A549 (cell line): ENCODE measurements around the gene PTPRCAP. TPM values are rescaled to one million over a fixed set of nuclear protein-coding genes. Genes with fewer than 3 reads are reported as not detected.

ENCODE experiments used
- ATAC-seq, 2 experiments: fragments of 200-7000 bp in 1 of 2; fragments of >200 bp in 1 of 2; cut with Nextera tagmentation in 1 of 2; cut with Tn5 transposase in 1 of 2; 3 replicates each; pipeline versions ENCODE4 v1.8.0 to v1.9.1; 2018 to 2020; ENCODE audit warnings: mild to moderate bottlenecking in 1 of 2, moderate library complexity in 1 of 2
- CTCF ChIA-PET: fragments of 300-600 bp; sonication (Branson Sonifier 250); formaldehyde crosslinking; extraction: SDS; loops from one replicate; lab custom pipeline; 2021; ENCODE audit warnings: antibody characterized with exemption, inconsistent platforms; lab: Yijun Ruan, JAX
- POLR2A ChIA-PET: fragments of 350-600 bp; formaldehyde crosslinking; extraction: SDS; loops from one replicate; lab custom pipeline; 2021; ENCODE audit warnings: antibody characterized with exemption, inconsistent platforms; lab: Yijun Ruan, JAX
- DNase-seq, 2 experiments: peaks; one replicate each; pipeline versions ENCODE4 v3.0.0 to v3.0.0-alpha.2; 2011 to 2016; ENCODE audit warnings: low read depth in 1 of 2, low spot score in 1 of 2
- FAIRE-seq: peaks from 2 replicates; lab custom pipeline; 2011; peaks lifted over from hg19 to GRCh38; lab: Jason Lieb, UNC
- H3K27ac ChIP-seq, 2 experiments: fragments of >200 bp; sonication (Bioruptor Twin); formaldehyde crosslinking; 3 replicates each; pipeline ENCODE4 v1.5.1; 2016 to 2017
- H3K4me1 ChIP-seq: fragments of >200 bp; sonication (Bioruptor Twin); formaldehyde crosslinking; 3 replicates; pipeline ENCODE4 v1.6.1; 2016
- H3K4me2 ChIP-seq: fragments of >200 bp; sonication (Bioruptor Twin); formaldehyde crosslinking; 3 replicates; pipeline ENCODE4 v1.6.1; 2016
- H3K4me3 ChIP-seq: fragments of >200 bp; sonication (Bioruptor Twin); formaldehyde crosslinking; 3 replicates; pipeline ENCODE4 v1.5.1; 2016
- H3K9me3 ChIP-seq: fragments of >200 bp; sonication (Bioruptor Twin); formaldehyde crosslinking; 3 replicates; pipeline ENCODE4 v1.6.1; 2016
- BHLHE40 ChIP-seq: IDR thresholded peaks from 2 replicates; pipeline ENCODE4 v1.6.1; 2012; ENCODE audit warnings: low read depth, low read length, inconsistent platforms
- CEBPB ChIP-seq, 2 experiments: fragments of >200 bp in 1 of 2; sonication (Bioruptor Twin) in 1 of 2; formaldehyde crosslinking in 1 of 2; IDR thresholded peaks; 2 replicates each; pipeline ENCODE4 v1.6.1; 2012 to 2016
- CHD4 ChIP-seq: fragments of 200-600 bp; sonication (generic); IDR thresholded peaks from 2 replicates; pipeline ENCODE4 v1.6.1; 2016; ENCODE audit warnings: antibody characterized with exemption, mild to moderate bottlenecking, borderline replicate concordance
- EHF ChIP-seq: fragments of 250-450 bp; sonication (Bioruptor Pico); IDR thresholded peaks from 2 replicates; pipeline ENCODE4 v1.5.0; 2020; ENCODE audit warnings: mild to moderate bottlenecking
- EP300 ChIP-seq, 2 experiments: fragments of >200 bp; sonication (Bioruptor Twin); formaldehyde crosslinking; IDR thresholded peaks; 2 replicates in 1 of 2; 3 replicates in 1 of 2; pipeline ENCODE4 v1.6.1; 2016 to 2017
- GATA3 ChIP-seq: IDR thresholded peaks from 2 replicates; pipeline ENCODE4 v1.6.1; 2012; ENCODE audit warnings: borderline replicate concordance
- HMGXB4 ChIP-seq: fragments of 250-450 bp; sonication (Bioruptor Pico); IDR thresholded peaks from 2 replicates; pipeline ENCODE4 v1.5.0; 2021; ENCODE audit warnings: mild to moderate bottlenecking, moderate library complexity, borderline replicate concordance
- HOXA7 ChIP-seq: fragments of 250-450 bp; sonication (Bioruptor Pico); IDR thresholded peaks from 2 replicates; pipeline ENCODE4 v1.5.0; 2020; ENCODE audit warnings: mild to moderate bottlenecking, moderate library complexity
- HOXB13 ChIP-seq: fragments of 250-450 bp; sonication (Bioruptor Pico); IDR thresholded peaks from 2 replicates; pipeline ENCODE4 v1.5.0; 2020; ENCODE audit warnings: low read depth, mild to moderate bottlenecking, moderate library complexity
- HOXB5 ChIP-seq: fragments of 250-450 bp; sonication (Bioruptor Pico); IDR thresholded peaks from 2 replicates; pipeline ENCODE4 v1.5.0; 2020; ENCODE audit warnings: mild to moderate bottlenecking, moderate library complexity
- KDM5A ChIP-seq: fragments of 200-600 bp; sonication (generic); IDR thresholded peaks from 2 replicates; pipeline ENCODE4 v1.6.1; 2016; ENCODE audit warnings: antibody characterized with exemption, mild to moderate bottlenecking
- MAZ ChIP-seq: fragments of 150-350 bp; IDR thresholded peaks from 2 replicates; pipeline ENCODE4 v1.6.1; 2014; ENCODE audit warnings: antibody characterized with exemption, low read depth, low read length, borderline replicate concordance
- MYC ChIP-seq: IDR thresholded peaks from 2 replicates; pipeline ENCODE4 v1.6.1; 2012; ENCODE audit warnings: mild to moderate bottlenecking, inconsistent platforms, low read length, improper control_type of control experiment, borderline replicate concordance
- PBX3 ChIP-seq: IDR thresholded peaks from 2 replicates; pipeline ENCODE4 v1.6.1; 2012
- PHF8 ChIP-seq: fragments of 200-600 bp; sonication (generic); IDR thresholded peaks from 2 replicates; pipeline ENCODE4 v1.6.1; 2016; ENCODE audit warnings: low read depth, mild to moderate bottlenecking, antibody characterized with exemption, moderate library complexity, borderline replicate concordance
- RFX5 ChIP-seq: fragments of 450-650 bp; IDR thresholded peaks from 2 replicates; pipeline ENCODE4 v1.7.1; 2014; ENCODE audit warnings: antibody characterized with exemption, mild to moderate bottlenecking, moderate library complexity
- SMC3 ChIP-seq: fragments of >200 bp; sonication (Bioruptor Twin); formaldehyde crosslinking; IDR thresholded peaks from 3 replicates; pipeline ENCODE4 v1.6.1; 2018; ENCODE audit warnings: inconsistent platforms
- SREBF2 ChIP-seq: fragments of 450-650 bp; IDR thresholded peaks from 2 replicates; pipeline ENCODE4 v1.6.1; 2014; ENCODE audit warnings: mild to moderate bottlenecking, moderate library complexity
- ZFP36 ChIP-seq: fragments of 450-650 bp; IDR thresholded peaks from 2 replicates; pipeline ENCODE4 v1.6.1; 2014; ENCODE audit warnings: borderline replicate concordance; ENCODE audit not compliant: partially characterized antibody
- ZSCAN20 ChIP-seq: fragments of 250-450 bp; sonication (Bioruptor Pico); IDR thresholded peaks from 2 replicates; pipeline ENCODE4 v1.8.0; 2022; ENCODE audit warnings: mild to moderate bottlenecking, moderate library complexity
- WGBS: methylation state at CpG from one replicate; pipeline ENCODE4 v1.1.6; 2017; ENCODE audit errors: missing lambda C conversion rate; 5-methylcytosine and 5-hydroxymethylcytosine counted together
- polyA plus RNA-seq, 4 experiments: library from polyadenylated mRNA; depleted of rRNA in 3 of 4; stranded (reverse); fragments of >200 nt; fragmentation: RNase III in 1 of 4; extraction: RNeasy Plus Mini Kit Qiagen cat#74134 plus additional on column Dnase treatment in 1 of 4; gene quantifications; 2 replicates in 3 of 4; 3 replicates in 1 of 4; pipeline ENCODE4 v1.2.3, GENCODE V29; 2011 to 2017

The PTPRCAP gene
- polyA plus RNA-seq, 2 of the 4 experiments (the other 2 are of a cell fraction): 0.34 to 0.56 TPM

- no peak for TF ChIP-seq EP300 (IDR thresholded peaks at IDR 0.05)
- TF ChIP-seq CEBPB (IDR thresholded peaks at IDR 0.05): no peak
- TF ChIP-seq EHF (CRISPR knock-in tag): no peak
- no peak for TF ChIP-seq HMGXB4 (CRISPR knock-in tag)
- TF ChIP-seq SREBF2: no peak
- no peak for TF ChIP-seq SMC3
- no peak for TF ChIP-seq PHF8
- no peak for TF ChIP-seq HOXA7 (CRISPR knock-in tag)
- TF ChIP-seq ZSCAN20 (CRISPR knock-in tag): no peak
- no peak for TF ChIP-seq KDM5A
- TF ChIP-seq HOXB5 (CRISPR knock-in tag): no peak
- TF ChIP-seq ZFP36: no peak
- no peak for TF ChIP-seq CHD4
- no peak for TF ChIP-seq GATA3
- no peak for TF ChIP-seq BHLHE40
- TF ChIP-seq MYC: no peak
- TF ChIP-seq, all 56 proteins: peak for 0
- Histone ChIP-seq H3K4me1 (peaks cover 28% of the 10 kb centered on the region), H3K9me3 (no peaks in the 10 kb centered on the region), H3K4me2 (no peak overlapping the region), H3K27ac (no peak overlapping the region), H3K4me3 (no peak overlapping the region)
- CTCF ChIA-PET: interaction anchor here (0.7 to 4.0 kb wide), 6 partner anchors 10 to 95 kb away, joined by 3 to 36 read pairs (median 6); partner anchors contain the start of genes PPP1CA and TBC1D10C
- FAIRE-seq: no peak
- 56% methylated on average over 9 of the region's 9 CpGs for WGBS
- POLR2A ChIA-PET: no interaction called here
- ATAC-seq: no peak
- no peak for DNase-seq
These were observed 24.8 kb downstream of the PTPRCAP start for GRCh38 chr11:67412495-67413179.

GRCh38 chr11:67411785-67412152 lies 25.7 kb downstream of the PTPRCAP start:
- no peaks in the 10 kb centered on the region for H3K9me3 ChIP-seq
- FAIRE-seq (no peak), DNase-seq (no peak), ATAC-seq (no peak)
- no peak overlapping the region for H3K4me3 ChIP-seq
- no peak overlapping the region for H3K4me2 ChIP-seq
- no peak for TF ChIP-seq HOXB5 (CRISPR knock-in tag)
- no peak for TF ChIP-seq RFX5
- no peak for TF ChIP-seq CHD4
- no peak for TF ChIP-seq PBX3
- no peak for TF ChIP-seq PHF8
- no peak for TF ChIP-seq MAZ
- TF ChIP-seq EP300 (IDR thresholded peaks at IDR 0.05): no peak
- TF ChIP-seq HOXB13 (CRISPR knock-in tag): no peak
- TF ChIP-seq SREBF2: no peak
- 63% methylated on average over 7 of the region's 7 CpGs for WGBS
- H3K4me1 ChIP-seq: peaks cover 23% of the 10 kb centered on the region
- POLR2A ChIA-PET: interaction anchor here (0.7 kb wide), 1 partner anchor 9 kb away, joined by 3 read pairs; no protein-coding TSS in a partner anchor
- CTCF ChIA-PET: interaction anchor here (4.0 kb wide), 1 partner anchor 9 kb away, joined by 36 read pairs; the partner anchor contains the start of genes PPP1CA and TBC1D10C
- H3K27ac ChIP-seq: no peak overlapping the region
